Upper lobe of right lung (tissue), 1 donor: ENCODE measurements around the gene ADAMTS5. TPM values are rescaled to one million over a fixed set of nuclear protein-coding genes. Genes with fewer than 3 reads are reported as not detected.

Experiments
- ATAC-seq: fragments of 200-7000 bp; cut with Tn5 transposase; one replicate; pipeline ENCODE4 v1.9.1; 2020; ENCODE audit warnings: mild to moderate bottlenecking, moderate library complexity
- DNase-seq: peaks from one replicate; pipeline ENCODE4 v3.0.0-alpha.2; 2020
- H3K27ac ChIP-seq: fragments of 200-600 bp; one replicate; pipeline ENCODE4 v1.8.0; 2022
- H3K27me3 ChIP-seq: fragments of 200-600 bp; one replicate; pipeline ENCODE4 v1.8.0; 2022; ENCODE audit warnings: mild to moderate bottlenecking
- H3K36me3 ChIP-seq: fragments of 200-600 bp; one replicate; pipeline ENCODE4 v1.8.0; 2022
- H3K4me1 ChIP-seq: fragments of 200-600 bp; one replicate; pipeline ENCODE4 v1.8.0; 2022
- H3K4me3 ChIP-seq: fragments of 200-600 bp; one replicate; pipeline ENCODE4 v1.8.0; 2022; ENCODE audit warnings: mild to moderate bottlenecking
- H3K9me3 ChIP-seq: fragments of 200-600 bp; one replicate; pipeline ENCODE4 v1.8.0; 2022
- CTCF ChIP-seq: fragments of 200-600 bp; IDR thresholded peaks from one replicate; pipeline ENCODE4 v1.8.0; 2022; ENCODE audit warnings: antibody characterized with exemption
- intact Hi-C: fragments of 100-400 bp; cut with DNase I; formaldehyde crosslinking; loops from one replicate; pipeline ENCODE4 v1.11.0; 2022
- total RNA-seq: library from RNA; stranded (reverse); fragmentation: NEBNext Ultra II Directional; extraction: Animal tissue kit (Norgen Biotek cat#: 25700); gene quantifications from one replicate; pipeline ENCODE4 v1.2.1, GENCODE V29; 2021
- donor health status: DM: no; HTN: yes; CAD: no; lungs with severe emphysema.

Gene ADAMTS5
- total RNA-seq, 1 donor from 2014 or later, result 3.2 TPM

- peak; percentile 32 for TF ChIP-seq CTCF
- ATAC-seq (peak; percentile 34), DNase-seq (peak; percentile 67)
- Histone ChIP-seq H3K27me3 (peaks cover 31% of the 10 kb centered on the region), H3K4me1 (peaks cover 19% of the 10 kb centered on the region), H3K9me3 (no peaks in the 10 kb centered on the region), H3K4me3 (peak overlapping the region; percentile 55), H3K36me3 (no peaks in the 10 kb centered on the region), H3K27ac (peak overlapping the region; percentile 17)
- intact Hi-C loops, result no loop called here
Measured at GRCh38 chr21:26965040-26965906, 1.6 kb downstream of the ADAMTS5 start.

- H3K4me3 ChIP-seq, result peak overlapping the region; percentile 55
- no peaks in the 10 kb centered on the region for H3K36me3 ChIP-seq
- H3K27ac ChIP-seq, result peak overlapping the region; percentile 39
- ATAC-seq (no peak), DNase-seq (no peak)
- peaks cover 31% of the 10 kb centered on the region for H3K27me3 ChIP-seq
- H3K9me3 ChIP-seq, result no peaks in the 10 kb centered on the region
- peaks cover 19% of the 10 kb centered on the region for H3K4me1 ChIP-seq
- intact Hi-C loops, result no loop called here
- no peak for TF ChIP-seq CTCF
Measured at GRCh38 chr21:26964170-26964778, 2.6 kb downstream of the ADAMTS5 start.

- Histone ChIP-seq H3K4me3 (no peak overlapping the region), H3K9me3 (no peaks in the 10 kb centered on the region), H3K27ac (no peak overlapping the region), H3K36me3 (no peaks in the 10 kb centered on the region), H3K4me1 (peaks cover 14% of the 10 kb centered on the region), H3K27me3 (peaks cover 19% of the 10 kb centered on the region)
- no peak for DNase-seq
- no peak for ATAC-seq
- intact Hi-C loops, result no loop called here
- no peak for TF ChIP-seq CTCF
Measured at GRCh38 chr21:26962621-26963181, 4.2 kb downstream of the ADAMTS5 start.

DNA sequence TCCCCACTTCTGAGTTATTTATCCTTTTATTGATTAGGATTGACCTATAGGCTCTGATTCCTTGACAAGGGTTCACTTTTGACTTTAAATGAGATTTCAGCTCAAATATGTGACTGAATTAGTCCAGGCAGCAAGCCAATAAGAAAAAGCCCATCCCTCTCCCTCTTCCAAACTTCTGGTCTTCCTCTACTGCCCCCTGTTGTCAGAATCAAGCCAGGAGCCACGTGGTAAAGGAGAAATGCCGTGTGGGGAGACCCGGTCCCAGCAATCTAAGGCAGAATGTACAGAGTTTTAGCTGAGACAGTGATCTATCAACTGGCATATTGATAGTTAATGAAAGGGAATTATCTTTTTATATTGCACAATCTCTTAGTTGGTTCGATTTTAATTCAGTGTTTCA, 5.2 kb downstream of the ADAMTS5 start:
- ATAC-seq (peak; percentile 33), DNase-seq (no peak)
- no peak overlapping the region for H3K27ac ChIP-seq
- peaks cover 16% of the 10 kb centered on the region for H3K27me3 ChIP-seq
- peak; percentile 28 for TF ChIP-seq CTCF
- intact Hi-C loops, result no loop called here
- no peak overlapping the region for H3K4me3 ChIP-seq
- H3K4me1 ChIP-seq, result peaks cover 7% of the 10 kb centered on the region
- no peaks in the 10 kb centered on the region for H3K36me3 ChIP-seq
- no peaks in the 10 kb centered on the region for H3K9me3 ChIP-seq

GRCh38 chr21:26958788-26959187, 8.1 kb downstream of the ADAMTS5 start:
- no peak for ATAC-seq
- Histone ChIP-seq H3K9me3 (no peaks in the 10 kb centered on the region), H3K27me3 (no peaks in the 10 kb centered on the region), H3K4me1 (no peaks in the 10 kb centered on the region), H3K27ac (no peak overlapping the region), H3K36me3 (no peaks in the 10 kb centered on the region), H3K4me3 (no peak overlapping the region)
- intact Hi-C loops, result no loop called here
- TF ChIP-seq CTCF, result no peak
- DNase-seq, result no peak
